HT-29 (cell line): ENCODE results near the gene VAMP5. TPM values are rescaled to one million over a fixed set of nuclear protein-coding genes. Genes with fewer than 3 reads are reported as not detected.
"Not testable (repeated sequence)": the region's sequence is repeated elsewhere in the genome, so short reads cannot be mapped to it uniquely, and the experiment has no call there.

Source experiments
- DNase-seq: peaks from one replicate; pipeline ENCODE4 v3.0.0-alpha.2; 2015; ENCODE audit warnings: low spot score
- total RNA-seq: library from RNA; depleted of rRNA; stranded (reverse); fragments of >200 nt; shearing (Covaris generic); gene quantifications from 2 replicates; pipeline ENCODE4 v1.2.3, GENCODE V29; 2014

Gene VAMP5
- total RNA-seq, 1 experiment from 2014 or later = 2.7 TPM

DNA sequence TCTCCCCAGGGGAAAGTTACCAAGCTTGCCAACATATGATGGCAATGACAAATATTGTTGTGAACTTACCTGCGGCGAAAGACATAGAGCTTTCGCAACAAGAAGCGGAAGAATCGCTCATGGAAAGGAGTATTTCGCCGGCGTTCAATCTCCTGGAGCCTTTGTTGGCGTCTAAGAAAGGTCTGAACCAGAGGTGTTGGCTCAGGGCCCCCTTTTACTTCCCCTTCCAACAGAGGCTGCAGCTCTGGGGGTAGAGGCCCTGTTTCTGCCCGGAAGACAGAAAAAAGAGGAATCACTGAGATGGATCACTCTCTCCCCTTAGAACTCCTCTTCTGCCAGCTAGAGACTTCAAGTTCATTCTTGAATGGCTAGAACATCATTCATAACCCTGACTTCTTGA is 33.7 kb upstream of the VAMP5 start:
- no peak for DNase-seq

DNA sequence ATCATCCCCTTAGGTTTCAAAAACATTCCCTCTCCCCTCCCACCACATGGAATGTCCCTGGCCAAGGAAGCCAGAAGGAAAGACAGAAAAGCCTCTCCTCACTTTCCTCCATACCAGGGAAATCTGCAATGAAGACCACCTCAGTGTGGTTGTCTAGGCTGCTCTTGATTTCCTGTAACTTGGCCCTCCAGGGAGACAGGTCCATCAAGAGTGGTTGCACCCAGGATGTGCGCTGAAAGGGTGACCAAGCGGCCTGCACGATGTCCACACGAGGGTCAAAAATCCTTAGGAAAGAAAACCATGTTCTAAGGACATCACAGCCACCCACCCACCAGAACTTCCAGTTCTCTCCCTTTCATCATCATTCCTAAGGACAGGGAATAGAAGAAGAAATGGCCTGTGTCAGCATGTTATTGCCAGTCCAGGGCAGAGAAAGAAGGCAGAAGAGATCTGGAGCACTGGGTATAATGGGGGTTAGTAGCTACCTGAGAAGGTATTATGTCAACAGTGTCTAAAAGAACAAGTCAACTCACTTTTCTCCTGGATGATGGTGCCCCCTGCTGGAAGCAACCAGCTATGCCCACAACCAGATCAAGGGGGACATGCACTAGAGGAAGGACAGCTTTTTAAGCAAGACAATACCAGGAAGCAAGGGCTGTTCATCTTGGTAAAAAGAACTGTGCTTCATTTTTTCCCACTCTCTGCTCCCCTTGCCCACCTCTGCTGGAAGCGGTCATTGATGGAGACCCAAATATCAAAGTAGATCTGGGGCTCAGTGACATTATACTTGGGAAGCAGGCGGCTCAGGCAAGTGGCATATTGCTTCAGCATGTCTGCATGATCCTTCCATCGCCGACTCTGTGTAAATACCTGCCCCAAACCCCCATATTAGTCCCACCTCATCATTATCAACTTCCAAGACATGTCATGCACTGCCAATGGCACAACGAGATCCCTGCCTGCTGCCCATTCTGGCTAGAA is 32.2 kb upstream of the VAMP5 start:
- peak; percentile 94 for DNase-seq

- DNase-seq = no peak
Measured at GRCh38 chr2:85553184-85553583, 31.0 kb upstream of the VAMP5 start.

DNA sequence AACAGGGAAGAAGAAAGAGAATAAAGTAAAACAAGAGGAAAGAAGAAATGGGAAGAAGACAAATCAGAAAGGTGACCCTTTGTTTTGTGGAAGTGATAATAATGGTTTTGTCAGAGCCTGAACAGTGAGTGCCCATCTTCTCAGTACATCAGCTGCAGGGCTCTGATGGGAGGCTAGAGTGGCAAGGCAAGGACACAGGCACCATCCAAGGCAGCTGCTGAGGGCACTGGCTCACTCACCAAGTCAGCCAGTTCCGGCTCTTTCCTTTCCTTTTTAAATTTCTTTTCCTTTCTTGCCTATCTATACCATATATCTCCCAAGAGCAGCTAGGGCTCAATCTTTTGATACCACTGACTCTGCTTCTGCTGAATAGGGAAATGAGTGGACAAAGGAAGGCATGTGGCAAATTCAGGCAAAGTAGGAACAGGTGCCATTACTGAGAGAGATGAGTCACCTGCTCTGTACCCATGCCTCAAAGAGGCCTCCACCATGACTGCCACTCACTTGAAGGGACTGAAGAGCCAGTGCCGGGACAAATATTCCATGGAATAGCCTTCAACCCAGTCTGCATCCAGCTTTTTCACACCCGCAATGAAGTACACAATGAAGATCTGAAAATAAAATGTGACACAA is 29.1 kb upstream of the VAMP5 start:
- DNase-seq = no peak

DNA sequence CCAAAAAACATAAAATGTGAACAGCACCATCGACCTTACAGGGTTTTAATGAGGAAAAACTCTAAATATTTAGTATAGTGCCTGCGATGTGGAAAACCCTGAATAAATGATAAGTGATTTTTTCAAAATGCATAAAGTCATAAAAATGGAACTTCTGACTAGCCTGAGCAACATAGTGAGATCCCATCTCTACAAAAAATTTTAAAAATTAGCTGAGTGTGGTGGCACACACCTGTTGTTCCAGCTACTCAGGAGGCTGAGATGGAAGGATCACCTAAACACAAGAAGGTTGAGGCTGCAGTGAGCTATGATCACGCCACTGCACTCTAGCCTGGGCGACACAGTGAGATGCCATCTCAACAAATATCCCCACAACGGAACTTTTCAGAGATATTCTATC is 27.1 kb upstream of the VAMP5 start:
- DNase-seq = no peak

DNA sequence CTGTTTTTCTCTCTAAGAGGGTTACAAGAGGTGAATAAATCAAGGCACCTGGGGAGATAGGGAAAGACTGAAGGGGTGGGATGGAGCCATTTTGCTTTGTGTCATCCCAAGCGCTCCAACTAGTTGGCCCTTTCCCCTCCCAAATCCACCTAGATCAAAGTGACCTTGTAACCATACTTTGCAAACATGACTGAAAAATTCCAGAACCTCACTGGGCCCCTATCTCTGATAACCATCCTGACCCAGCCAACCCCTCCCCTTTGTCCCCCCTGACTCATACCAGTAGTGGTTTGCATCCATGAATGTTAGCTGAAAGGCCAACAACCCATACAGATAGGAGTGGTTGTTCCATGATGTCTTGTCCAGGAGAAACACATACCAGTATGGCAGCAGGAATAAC is 26.1 kb upstream of the VAMP5 start:
- no peak for DNase-seq

GRCh38 chr2:85560403-85560726 is 23.9 kb upstream of the VAMP5 start:
- DNase-seq = not testable (repeated sequence)

- no peak for DNase-seq
Measured at GRCh38 chr2:85560812-85561279, 23.4 kb upstream of the VAMP5 start.

DNA sequence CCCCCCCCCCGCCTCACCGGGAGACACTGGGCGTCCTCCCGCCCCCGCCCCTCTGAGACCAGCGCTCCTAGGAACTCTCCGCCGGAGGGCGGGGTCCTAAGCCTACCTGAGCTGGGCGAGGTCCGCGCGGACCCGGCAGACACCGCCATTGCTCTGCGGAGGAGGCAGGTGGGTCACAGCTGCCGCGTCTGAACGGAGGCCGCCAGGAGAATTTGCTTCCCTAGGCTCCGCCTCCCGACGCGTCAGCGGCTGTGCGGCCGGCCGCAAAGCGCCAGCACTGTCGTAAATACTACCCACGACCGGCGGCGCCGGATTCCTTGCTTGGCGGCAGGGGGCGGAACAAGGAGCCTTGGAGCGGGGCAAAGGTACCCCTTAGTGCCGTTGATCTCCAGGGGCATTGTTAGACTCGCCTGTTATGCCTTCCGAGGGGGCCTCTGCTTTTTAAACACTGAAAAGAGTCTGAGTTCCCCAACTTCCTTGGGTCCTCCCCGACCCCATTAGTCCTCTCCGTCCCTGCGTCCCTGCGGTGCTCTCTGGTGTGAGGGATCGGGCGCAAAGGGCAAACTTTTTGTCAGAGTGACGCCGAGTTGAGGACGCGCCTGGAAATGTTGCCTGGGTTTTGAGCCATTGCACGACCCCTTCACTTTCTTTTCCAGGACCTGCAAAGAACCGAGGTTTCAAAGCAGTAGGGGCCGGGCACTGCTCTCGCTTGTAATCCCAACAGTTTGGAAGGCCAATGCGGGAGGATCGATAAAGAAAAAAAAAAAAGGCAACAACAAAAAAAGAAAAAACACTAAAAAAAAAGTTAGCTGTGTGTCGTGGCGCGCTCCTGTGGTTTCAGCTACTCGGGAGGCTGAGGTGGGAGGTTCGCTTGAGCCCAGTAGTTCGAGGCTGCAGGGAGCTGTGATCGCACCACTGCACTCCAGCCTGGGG is 22.7 kb upstream of the VAMP5 start, which contains the start of gene GGCX:
Gene GGCX (minus strand): TSS at position 214 of the 933 bp plus-strand sequence. CDS start 65 bp downstream, at position 149.
- DNase-seq = peak; percentile 95

GRCh38 chr2:85564144-85564563 is 20.1 kb upstream of the VAMP5 start:
- no peak for DNase-seq

DNA sequence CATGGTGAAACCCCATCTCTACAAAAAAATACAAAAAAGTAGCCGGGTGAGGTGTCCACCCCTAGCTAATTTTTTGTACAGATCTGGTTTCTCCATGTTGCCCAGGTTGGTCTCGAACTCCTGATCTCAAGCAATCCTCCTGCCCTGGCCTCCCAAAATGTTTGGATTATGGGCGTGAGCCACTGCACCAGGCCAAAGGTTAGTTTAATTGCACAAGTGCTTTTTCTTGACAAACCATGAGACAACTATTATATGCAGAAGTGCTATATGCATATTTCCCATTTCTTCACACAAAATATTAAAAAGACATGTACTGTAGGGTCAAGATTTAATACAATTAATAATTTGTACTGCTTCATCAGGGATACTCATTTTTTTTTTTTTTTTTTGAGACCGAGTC is 18.0 kb upstream of the VAMP5 start:
- DNase-seq = no peak

- no peak for DNase-seq
Measured at GRCh38 chr2:85575739-85576138, 8.5 kb upstream of the VAMP5 start.

DNA sequence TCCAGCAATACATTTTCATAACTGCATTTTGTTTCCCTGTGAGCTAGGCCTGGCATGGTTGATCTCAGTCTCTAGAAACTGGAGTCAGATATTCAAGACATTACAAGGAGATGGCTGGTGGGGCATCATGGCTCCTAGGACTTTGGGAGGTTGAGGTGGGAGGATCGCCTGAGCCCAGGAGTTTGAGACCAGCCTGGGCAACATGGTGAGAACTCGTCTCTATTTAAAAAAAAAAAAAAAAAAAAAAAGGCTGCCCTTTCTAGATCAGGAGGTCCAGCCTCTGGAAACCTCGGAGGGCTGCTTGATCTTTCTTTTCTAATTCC is 7.2 kb upstream of the VAMP5 start:
- peak; percentile 9 for DNase-seq

DNA sequence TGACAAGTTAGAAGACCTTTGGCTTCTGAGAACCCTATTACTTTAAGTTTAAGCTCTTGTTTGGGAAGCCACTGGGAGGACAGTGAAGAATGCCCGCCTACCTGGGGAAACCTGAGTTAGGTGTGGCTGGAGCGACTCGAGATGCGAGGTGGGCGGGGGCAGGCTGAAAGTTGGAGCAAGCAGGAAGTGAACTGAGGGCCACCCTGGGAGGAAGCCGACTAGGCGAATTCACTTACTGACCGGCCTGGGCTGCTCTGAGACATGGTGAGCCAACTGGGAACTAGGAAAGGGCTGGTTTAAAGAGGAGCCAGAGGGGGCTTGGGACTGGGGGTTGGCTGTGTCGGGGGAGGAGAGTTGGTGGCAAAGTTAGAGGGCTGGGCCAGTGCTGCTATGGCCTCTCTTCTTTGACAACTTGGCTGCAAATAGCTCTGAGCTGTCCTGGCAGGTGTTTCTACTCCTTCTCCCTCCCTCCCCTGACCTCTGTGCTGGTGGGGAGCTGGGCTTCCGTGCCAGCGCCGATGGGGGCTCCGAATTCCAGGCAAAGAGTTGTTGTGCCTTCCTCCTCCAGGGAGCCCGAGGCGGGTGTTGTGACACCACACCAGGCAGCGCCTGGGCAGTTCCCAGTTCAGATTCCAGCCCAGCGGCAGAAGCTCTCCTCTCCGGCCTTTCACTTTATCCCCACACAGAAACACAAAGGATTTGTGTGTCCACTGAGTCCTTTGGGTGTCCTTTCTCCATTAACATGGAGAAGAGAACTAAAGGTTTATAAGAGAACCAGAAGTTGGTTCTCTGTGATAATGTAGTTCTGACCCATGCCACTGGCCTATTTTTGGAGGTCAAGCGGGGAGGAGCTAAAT is 6.6 kb upstream of the VAMP5 start, which contains the start of gene VAMP8:
Gene VAMP8 (plus strand): TSS at position 201 of the 857 bp plus-strand sequence. CDS start 61 bp downstream, at position 262.
- DNase-seq = peak; percentile 82

DNA sequence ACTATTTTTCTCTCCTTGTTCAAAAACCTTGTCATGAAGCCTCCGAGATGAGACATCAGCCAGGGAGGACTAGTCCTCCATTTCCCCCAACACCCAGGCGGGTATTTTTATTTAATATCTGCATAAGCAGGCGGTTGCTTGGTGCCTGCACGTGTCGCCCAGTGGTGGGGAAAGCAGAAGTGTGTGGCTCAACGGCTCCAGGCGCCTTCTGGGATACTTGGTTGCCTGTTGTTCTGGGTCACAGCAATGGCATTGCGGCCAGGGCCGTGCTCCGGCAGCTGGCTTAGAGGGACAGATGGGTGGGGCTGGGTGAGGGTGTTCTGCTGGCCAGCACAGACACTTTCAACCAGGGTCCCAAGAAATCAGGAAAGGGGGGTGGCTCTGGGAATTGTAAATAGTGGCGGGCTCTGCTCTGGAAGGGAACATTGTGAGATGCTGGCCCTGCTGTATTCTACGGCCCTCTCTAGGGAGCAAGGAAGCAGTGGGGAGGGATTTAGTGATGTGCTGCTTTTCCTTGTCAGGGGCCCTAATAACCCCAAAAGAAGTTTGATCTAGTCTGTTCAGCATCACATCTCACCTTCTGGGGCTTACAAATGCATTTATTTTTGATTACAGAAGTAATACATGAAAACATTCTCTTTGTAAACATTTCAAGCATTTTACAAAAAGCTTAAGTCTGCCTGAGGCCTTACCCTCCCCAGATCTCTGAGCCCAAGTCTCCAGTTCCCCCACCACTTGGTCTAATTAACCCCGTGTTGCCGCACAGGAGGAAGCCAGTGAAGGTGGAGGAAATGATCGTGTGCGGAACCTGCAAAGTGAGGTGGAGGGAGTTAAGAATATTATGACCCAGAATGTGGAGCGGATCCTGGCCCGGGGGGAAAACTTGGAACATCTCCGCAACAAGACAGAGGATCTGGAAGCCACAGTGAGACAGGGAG is 5.7 kb upstream of the VAMP5 start:
- peak; percentile 41 for DNase-seq

DNA sequence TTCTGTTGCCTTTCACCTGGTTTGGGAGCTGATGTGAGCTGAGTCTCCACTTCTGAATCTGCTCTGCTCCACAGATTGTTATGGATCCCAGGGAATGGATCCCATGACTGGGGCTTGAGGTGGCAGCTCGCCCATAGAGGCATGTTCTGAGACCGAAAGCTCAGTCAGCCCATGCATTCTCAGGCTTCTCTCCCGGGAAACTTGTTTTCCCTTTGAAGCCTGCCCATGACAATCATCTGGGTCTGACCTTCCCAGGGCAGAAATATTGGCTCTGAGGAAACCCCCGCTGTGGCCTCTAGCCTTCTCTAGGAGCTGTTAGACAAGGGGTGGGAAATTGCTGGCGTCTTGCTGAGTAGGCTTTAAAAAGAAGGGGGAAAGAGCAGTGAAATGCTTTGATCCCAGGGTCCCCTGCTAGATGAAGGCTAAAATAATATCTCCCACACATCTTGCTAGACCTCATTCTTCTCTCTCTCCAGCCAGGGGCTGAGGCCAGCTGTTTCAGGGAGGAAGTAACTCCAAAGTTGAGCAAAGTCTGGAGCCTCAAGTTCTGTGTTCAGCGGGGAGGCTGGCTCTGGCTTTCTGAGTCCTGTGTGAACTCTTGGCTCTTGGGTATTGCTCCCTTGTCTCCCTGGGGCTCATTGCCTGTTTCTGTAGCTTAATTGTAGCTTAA is 4.8 kb upstream of the VAMP5 start:
- DNase-seq = no peak

DNA sequence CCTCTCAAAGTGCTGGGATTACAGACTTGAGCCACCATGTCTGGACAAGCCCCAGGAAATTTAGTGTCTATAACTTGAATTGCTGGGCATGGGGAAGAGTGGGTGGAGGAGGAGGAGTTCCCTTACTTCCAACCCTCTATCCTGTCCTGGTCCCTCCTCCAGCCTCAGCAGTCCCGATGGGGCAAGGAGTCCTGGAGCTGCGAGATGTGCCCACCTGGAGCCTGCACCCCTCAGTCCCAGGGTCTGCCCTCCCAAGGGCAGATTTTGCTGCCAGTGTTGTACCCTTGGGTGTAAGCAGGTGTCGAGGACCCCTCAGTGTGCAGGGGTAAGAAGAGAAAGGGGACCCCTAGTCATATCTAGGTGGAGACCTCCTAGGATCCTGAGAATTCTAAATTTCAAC is 4.0 kb upstream of the VAMP5 start:
- no peak for DNase-seq

DNA sequence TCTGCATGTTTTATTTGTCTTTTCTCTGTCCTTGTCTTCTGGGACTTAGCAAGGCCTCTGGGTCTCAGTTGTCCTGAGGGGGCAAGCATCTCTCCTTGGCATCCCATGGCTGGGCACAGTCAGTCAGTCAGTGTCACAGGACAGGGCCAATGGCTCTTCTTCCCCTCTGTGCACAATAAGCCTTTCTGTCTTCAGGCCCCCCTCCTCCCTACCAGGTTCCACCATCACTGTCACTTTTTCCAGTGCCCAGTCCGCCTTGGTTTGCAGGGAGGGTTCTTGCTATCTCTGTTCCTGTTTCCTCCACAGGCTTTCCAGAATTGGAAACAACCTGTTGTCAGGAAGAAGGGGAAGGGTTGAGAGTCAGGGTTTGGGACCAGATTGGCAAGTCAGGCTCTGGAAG is 1.7 kb upstream of the VAMP5 start:
- no peak for DNase-seq
